Parathyroid adenoma (tissue), 2 donors: ENCODE data around the gene ITSN2.

ENCODE experiments used
- H2AFZ ChIP-seq: fragments of 300-600 bp; sonication (generic); one replicate; pipeline ENCODE4 v1.7.0; 2017; ENCODE audit warnings: antibody characterized with exemption, mild to moderate bottlenecking
- H3K27ac ChIP-seq: fragments of 300-600 bp; sonication (generic); one replicate; pipeline ENCODE4 v1.7.0; 2017
- H3K27me3 ChIP-seq: fragments of 300-600 bp; sonication (generic); one replicate; pipeline ENCODE4 v1.7.0; 2017; ENCODE audit warnings: low read length; ENCODE audit not compliant: control insufficient read depth, insufficient read depth
- H3K36me3 ChIP-seq: fragments of 300-600 bp; sonication (generic); one replicate; pipeline ENCODE4 v1.7.0; 2017; ENCODE audit warnings: low read length; ENCODE audit not compliant: control insufficient read depth, insufficient read depth
- H3K4me1 ChIP-seq: fragments of 300-600 bp; sonication (generic); one replicate; pipeline ENCODE4 v1.7.0; 2017; ENCODE audit warnings: control low read depth
- H3K4me2 ChIP-seq: fragments of 300-600 bp; sonication (generic); one replicate; pipeline ENCODE4 v1.7.0; 2017; ENCODE audit warnings: low read length
- H3K4me3 ChIP-seq: fragments of 300-600 bp; sonication (generic); one replicate; pipeline ENCODE4 v1.7.0; 2017; ENCODE audit warnings: low read depth, low read length
- H3K79me2 ChIP-seq: fragments of 300-600 bp; sonication (generic); one replicate; pipeline ENCODE4 v1.7.0; 2017; ENCODE audit warnings: control low read depth
- H3K9ac ChIP-seq: fragments of 300-600 bp; sonication (generic); one replicate; pipeline ENCODE4 v1.7.0; 2017; ENCODE audit warnings: mild to moderate bottlenecking
- H3K9me3 ChIP-seq: fragments of 300-600 bp; sonication (generic); one replicate; pipeline ENCODE4 v1.7.0; 2017; ENCODE audit warnings: low read length; ENCODE audit not compliant: control insufficient read depth
- CTCF ChIP-seq: fragments of 300-600 bp; sonication (generic); IDR thresholded peaks from one replicate; pipeline ENCODE4 v1.7.0; 2017; ENCODE audit warnings: antibody characterized with exemption, mild to moderate bottlenecking
- donor health status: primary hyperparathyroidism.

The ITSN2 gene

GRCh38 chr2:24351981-24352380 lies 8.4 kb downstream of the ITSN2 start:
- Histone ChIP-seq H3K27ac (no peak overlapping the region), H3K9me3 (no peaks in the 10 kb centered on the region), H3K4me1 (no peaks in the 10 kb centered on the region)

GRCh38 chr2:24351627-24351938 lies 8.8 kb downstream of the ITSN2 start:
- Histone ChIP-seq H3K4me1 (no peaks in the 10 kb centered on the region), H3K4me3 (no peak overlapping the region), H3K27me3 (no peaks in the 10 kb centered on the region), H3K36me3 (no peaks in the 10 kb centered on the region), H3K4me2 (no peak overlapping the region), H3K9me3 (no peaks in the 10 kb centered on the region), H2AFZ (no peak overlapping the region), H3K27ac (no peak overlapping the region), H3K79me2 (peaks cover 28% of the 10 kb centered on the region), H3K9ac (no peak overlapping the region)
- TF ChIP-seq CTCF: no peak

More at GRCh38 chr2:24351981-24352380, 8.4 kb downstream of the ITSN2 start:
- Histone ChIP-seq H3K79me2 (peaks cover 32% of the 10 kb centered on the region), H3K4me2 (no peak overlapping the region), H2AFZ (no peak overlapping the region), H3K27me3 (no peaks in the 10 kb centered on the region), H3K4me3 (no peak overlapping the region), H3K9ac (no peak overlapping the region), H3K36me3 (no peaks in the 10 kb centered on the region)
- TF ChIP-seq CTCF: no peak

GRCh38 chr2:24350826-24351626 lies 9.3 kb downstream of the ITSN2 start:
- H3K9ac ChIP-seq: no peak overlapping the region
- H3K27ac ChIP-seq: no peak overlapping the region
- no peaks in the 10 kb centered on the region for H3K4me1 ChIP-seq
- H3K36me3 ChIP-seq: no peaks in the 10 kb centered on the region
- peaks cover 26% of the 10 kb centered on the region for H3K79me2 ChIP-seq
- TF ChIP-seq CTCF: no peak
- H3K4me3 ChIP-seq: no peak overlapping the region
- no peaks in the 10 kb centered on the region for H3K9me3 ChIP-seq
- no peak overlapping the region for H2AFZ ChIP-seq
- H3K27me3 ChIP-seq: no peaks in the 10 kb centered on the region
- no peak overlapping the region for H3K4me2 ChIP-seq

- Histone ChIP-seq H2AFZ (no peak overlapping the region), H3K79me2 (peaks cover 28% of the 10 kb centered on the region), H3K4me3 (no peak overlapping the region), H3K9me3 (no peaks in the 10 kb centered on the region), H3K9ac (no peak overlapping the region), H3K4me1 (no peaks in the 10 kb centered on the region), H3K36me3 (no peaks in the 10 kb centered on the region), H3K4me2 (no peak overlapping the region), H3K27me3 (no peaks in the 10 kb centered on the region), H3K27ac (no peak overlapping the region)
- no peak for TF ChIP-seq CTCF
These were observed 11.2 kb downstream of the ITSN2 start for GRCh38 chr2:24349097-24349496.

GRCh38 chr2:24345937-24346336 lies 14.4 kb downstream of the ITSN2 start:
- no peak overlapping the region for H3K4me3 ChIP-seq
- H3K27me3 ChIP-seq: no peaks in the 10 kb centered on the region
- no peaks in the 10 kb centered on the region for H3K36me3 ChIP-seq
- no peak overlapping the region for H3K27ac ChIP-seq
- no peak overlapping the region for H3K4me2 ChIP-seq
- H3K4me1 ChIP-seq: no peaks in the 10 kb centered on the region
- no peak overlapping the region for H3K9ac ChIP-seq
- no peak for TF ChIP-seq CTCF
- H3K9me3 ChIP-seq: no peaks in the 10 kb centered on the region
- no peak overlapping the region for H2AFZ ChIP-seq
- peaks cover 17% of the 10 kb centered on the region for H3K79me2 ChIP-seq
